Mesothelial cell of epicardium (in vitro differentiated cells): Measurements from ENCODE around the gene OPN1LW. TPM values are rescaled to one million over a fixed set of nuclear protein-coding genes. Genes with fewer than 3 reads are reported as not detected.
"Not testable (repeated sequence)": the region's sequence is repeated elsewhere in the genome, so short reads cannot be mapped to it uniquely, and the experiment has no call there.

Experiments
- DNase-seq, 2 experiments: peaks; one replicate each; pipeline ENCODE4 v3.0.0; 2021; ENCODE audit warnings: low spot score in 2 of 2; ENCODE audit not compliant: unreplicated experiment in 2 of 2
- H3K27ac Mint-ChIP-seq: 2 replicates; pipeline ENCODE4 v1.8.0; 2021; ENCODE audit warnings: mixed read lengths
- H3K27me3 Mint-ChIP-seq: 2 replicates; pipeline ENCODE4 v1.8.0; 2021; ENCODE audit warnings: low read depth, mixed read lengths
- H3K36me3 Mint-ChIP-seq: 2 replicates; pipeline ENCODE4 v1.8.0; 2021; ENCODE audit warnings: mixed read lengths
- H3K4me1 Mint-ChIP-seq: 2 replicates; pipeline ENCODE4 v1.8.0; 2021; ENCODE audit warnings: mixed read lengths
- H3K4me3 Mint-ChIP-seq: 2 replicates; pipeline ENCODE4 v1.8.0; 2021; ENCODE audit warnings: mild to moderate bottlenecking, moderate library complexity, mixed read lengths
- H3K9me3 Mint-ChIP-seq: 2 replicates; pipeline ENCODE4 v1.8.0; 2021; ENCODE audit warnings: mixed read lengths
- total RNA-seq: library from RNA; stranded (reverse); gene quantifications from 3 replicates; pipeline ENCODE4 v1.2.1, GENCODE V29; 2021

Gene OPN1LW
- total RNA-seq, 1 donor from 2014 or later, result not detected

DNA sequence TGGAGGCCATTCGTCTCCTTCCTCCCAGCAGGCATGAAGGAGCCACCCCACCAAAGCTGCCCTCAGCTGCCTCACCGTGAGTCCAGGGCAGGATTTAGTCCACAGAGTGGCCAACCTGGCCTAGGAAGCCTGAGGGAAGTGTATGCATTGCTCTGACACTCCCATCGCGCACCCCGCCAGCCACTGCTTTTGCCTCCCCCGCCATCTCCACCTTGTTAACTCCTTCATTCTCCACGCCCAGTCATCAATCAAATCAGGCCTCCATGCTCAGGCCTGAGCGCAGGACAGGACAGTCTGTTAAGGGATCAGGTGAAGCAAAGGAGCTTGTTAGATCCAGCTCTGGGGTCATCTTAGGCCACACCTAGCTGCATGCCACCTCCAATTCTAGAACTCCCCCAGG lies 48.8 kb downstream of the OPN1LW start:
- H3K36me3 Mint-ChIP-seq, H3K4me1 Mint-ChIP-seq, H3K4me3 Mint-ChIP-seq, H3K27ac Mint-ChIP-seq, H3K9me3 Mint-ChIP-seq, H3K27me3 Mint-ChIP-seq, DNase-seq: not testable (repeated sequence)

DNA sequence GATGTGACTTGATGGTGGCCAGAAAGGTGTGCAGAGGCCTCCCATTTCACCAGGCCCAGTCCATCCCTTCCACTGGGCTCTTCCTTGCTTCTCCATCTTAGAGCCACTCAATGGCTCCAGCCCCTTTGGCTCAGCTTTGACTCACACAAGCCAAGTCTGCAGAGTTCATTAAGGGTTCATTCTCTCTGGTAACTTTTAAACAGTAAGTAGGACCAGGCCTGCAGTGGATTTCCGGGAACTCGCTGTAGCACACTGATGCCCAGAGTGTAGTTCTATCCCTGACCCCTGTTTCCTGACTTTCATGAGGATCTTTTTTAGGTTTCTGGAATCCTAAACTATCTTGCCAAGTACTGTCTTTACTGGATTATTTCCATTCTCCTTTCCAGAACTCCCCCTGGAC lies 50.3 kb downstream of the OPN1LW start:
- H3K4me1 Mint-ChIP-seq, H3K4me3 Mint-ChIP-seq: not testable (repeated sequence)

DNA sequence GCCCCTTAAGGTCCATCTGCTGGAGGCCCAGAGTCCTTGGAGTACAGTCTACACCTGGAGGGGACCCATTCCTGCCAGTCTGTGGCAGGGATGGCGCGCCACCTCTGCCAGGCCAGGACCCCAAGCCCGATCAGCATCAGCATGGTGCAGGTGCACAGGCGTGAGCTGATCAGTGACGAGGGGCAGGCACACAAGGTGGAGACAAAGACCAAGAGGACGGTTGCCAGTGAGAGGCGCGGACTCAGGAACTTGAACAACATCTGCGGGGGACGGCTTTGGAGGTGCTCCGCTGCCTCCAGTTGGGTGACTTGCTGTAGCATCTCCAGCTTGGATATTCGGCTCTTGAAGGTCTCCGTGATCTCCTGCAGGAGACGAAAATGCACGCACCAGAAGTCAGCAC lies 52.4 kb downstream of the OPN1LW start:
- not testable (repeated sequence) for H3K27me3 Mint-ChIP-seq, H3K9me3 Mint-ChIP-seq, H3K27ac Mint-ChIP-seq, H3K36me3 Mint-ChIP-seq, H3K4me1 Mint-ChIP-seq, H3K4me3 Mint-ChIP-seq, DNase-seq

More for the DNA sequence above, 50.3 kb downstream of the OPN1LW start:
- H3K9me3 Mint-ChIP-seq, H3K27me3 Mint-ChIP-seq, DNase-seq, H3K36me3 Mint-ChIP-seq, H3K27ac Mint-ChIP-seq: not testable (repeated sequence)

Other genes with a start within 250 kb of the OPN1LW start
- gene AVPR2, start 239.6 kb upstream of the OPN1LW start, total RNA-seq, result not detected in 3 replicates
- gene ARHGAP4, start 218.0 kb upstream of the OPN1LW start, total RNA-seq, result 52.2 to 64.4 TPM (median 62.8 TPM) in 3 replicates
- gene NAA10, start 209.2 kb upstream of the OPN1LW start, total RNA-seq, result 76.8 to 82.0 TPM (median 79.3 TPM) in 3 replicates
- gene RENBP, start 199.6 kb upstream of the OPN1LW start, total RNA-seq, result 7.2 to 8.5 TPM (median 7.2 TPM) in 3 replicates
- gene HCFC1, start 172.4 kb upstream of the OPN1LW start, total RNA-seq, result 96.3 to 99.9 TPM (median 98.5 TPM) in 3 replicates
- gene TMEM187, start 171.5 kb upstream of the OPN1LW start, total RNA-seq, result 11.5 to 15.0 TPM (median 14.2 TPM) in 3 replicates
- gene IRAK1, start 124.3 kb upstream of the OPN1LW start, total RNA-seq, result 64.9 to 73.4 TPM (median 69.1 TPM) in 3 replicates
- 49.4 to 57.8 TPM (median 56.2 TPM) in 3 replicates for gene MECP2, start 46.5 kb upstream of the OPN1LW start, total RNA-seq
- not detected in 3 replicates for gene OPN1MW, start 38.4 kb downstream of the OPN1LW start, total RNA-seq
- not detected in 3 replicates for gene OPN1MW2, start 75.5 kb downstream of the OPN1LW start, total RNA-seq
- not detected in 3 replicates for gene OPN1MW3, start 113.3 kb downstream of the OPN1LW start, total RNA-seq
- not detected in 3 replicates for gene TEX28, start 150.9 kb downstream of the OPN1LW start, total RNA-seq
- 0.20 to 0.59 TPM (median 0.38 TPM) in 3 replicates for gene TKTL1, start 151.6 kb downstream of the OPN1LW start, total RNA-seq
- 1,336 to 1,412 TPM (median 1,356 TPM) in 3 replicates for gene FLNA, start 230.4 kb downstream of the OPN1LW start, total RNA-seq
- gene EMD, start 235.1 kb downstream of the OPN1LW start, total RNA-seq, result 71.4 to 76.3 TPM (median 71.9 TPM) in 3 replicates